Measurements from ENCODE around the gene WDR12.

GRCh38 chr2:202944408-202944807 is 32.9 kb upstream of the WDR12 start:
- TF ChIP-seq, protein P1, sequence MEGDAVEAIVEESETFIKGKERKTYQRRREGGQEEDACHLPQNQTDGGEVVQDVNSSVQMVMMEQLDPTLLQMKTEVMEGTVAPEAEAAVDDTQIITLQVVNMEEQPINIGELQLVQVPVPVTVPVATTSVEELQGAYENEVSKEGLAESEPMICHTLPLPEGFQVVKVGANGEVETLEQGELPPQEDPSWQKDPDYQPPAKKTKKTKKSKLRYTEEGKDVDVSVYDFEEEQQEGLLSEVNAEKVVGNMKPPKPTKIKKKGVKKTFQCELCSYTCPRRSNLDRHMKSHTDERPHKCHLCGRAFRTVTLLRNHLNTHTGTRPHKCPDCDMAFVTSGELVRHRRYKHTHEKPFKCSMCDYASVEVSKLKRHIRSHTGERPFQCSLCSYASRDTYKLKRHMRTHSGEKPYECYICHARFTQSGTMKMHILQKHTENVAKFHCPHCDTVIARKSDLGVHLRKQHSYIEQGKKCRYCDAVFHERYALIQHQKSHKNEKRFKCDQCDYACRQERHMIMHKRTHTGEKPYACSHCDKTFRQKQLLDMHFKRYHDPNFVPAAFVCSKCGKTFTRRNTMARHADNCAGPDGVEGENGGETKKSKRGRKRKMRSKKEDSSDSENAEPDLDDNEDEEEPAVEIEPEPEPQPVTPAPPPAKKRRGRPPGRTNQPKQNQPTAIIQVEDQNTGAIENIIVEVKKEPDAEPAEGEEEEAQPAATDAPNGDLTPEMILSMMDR (IDR thresholded peaks at IDR 0.05; ENCODE audit: insufficient read depth, low read length, poor library complexity, severe bottlenecking), result no peak
- no peak for TF ChIP-seq EZH2phosphoT487 (conservative IDR thresholded peaks at IDR 0.05; ENCODE audit: low read length)
